T-helper 2 cell treated with Interferon-gamma antibody and Interleukin-4, amounts not matched to agents 5 μg/mL and 100 μg/mL, for 36 hours (primary cell): ENCODE measurements around the gene VPS39.

ENCODE experiments used
- DNase-seq: peaks from one replicate; pipeline ENCODE4 v3.0.0; 2021; ENCODE audit warnings: low spot score
- H3K27ac Mint-ChIP-seq: one replicate; pipeline ENCODE4 v1.8.0; 2021; ENCODE audit warnings: mild to moderate bottlenecking, mixed read lengths
- H3K27me3 Mint-ChIP-seq: one replicate; pipeline ENCODE4 v1.8.0; 2021; ENCODE audit warnings: low read depth, mixed read lengths
- H3K36me3 Mint-ChIP-seq: one replicate; pipeline ENCODE4 v1.8.0; 2021; ENCODE audit warnings: low read depth, mixed read lengths
- H3K4me1 Mint-ChIP-seq: one replicate; pipeline ENCODE4 v1.8.0; 2021; ENCODE audit warnings: low read depth, mixed read lengths
- H3K4me3 Mint-ChIP-seq: one replicate; pipeline ENCODE4 v1.8.0; 2022; ENCODE audit warnings: mild to moderate bottlenecking, moderate library complexity, mixed read lengths
- H3K9me3 Mint-ChIP-seq: one replicate; pipeline ENCODE4 v1.8.0; 2021; ENCODE audit warnings: mixed read lengths

Gene VPS39

DNA sequence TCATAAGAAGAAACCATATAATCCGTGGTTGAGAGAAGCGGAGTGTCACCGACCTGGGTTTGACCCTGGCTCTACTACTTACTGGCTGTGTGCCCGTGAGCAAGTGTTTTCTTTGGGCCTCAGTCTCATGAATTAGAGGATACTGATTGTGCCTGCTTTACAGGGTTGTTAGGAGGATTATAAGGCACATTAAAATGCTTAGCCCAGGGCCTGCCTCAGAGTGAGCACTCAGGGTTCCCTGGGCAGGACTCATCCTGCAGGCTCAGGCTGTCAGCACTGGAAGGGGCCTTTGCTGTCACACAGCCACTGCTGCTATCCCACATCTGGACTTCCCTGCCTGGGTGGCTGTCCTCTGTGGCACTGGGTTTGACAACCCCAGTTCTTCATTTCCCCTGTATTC lies 56.4 kb downstream of the VPS39 start:
- Mint-ChIP-seq H3K4me3 (no peak overlapping the region), H3K27ac (no peak overlapping the region), H3K27me3 (no peaks in the 10 kb centered on the region), H3K4me1 (no peaks in the 10 kb centered on the region), H3K9me3 (no peaks in the 10 kb centered on the region), H3K36me3 (no peaks in the 10 kb centered on the region)
- no peak for DNase-seq

DNA sequence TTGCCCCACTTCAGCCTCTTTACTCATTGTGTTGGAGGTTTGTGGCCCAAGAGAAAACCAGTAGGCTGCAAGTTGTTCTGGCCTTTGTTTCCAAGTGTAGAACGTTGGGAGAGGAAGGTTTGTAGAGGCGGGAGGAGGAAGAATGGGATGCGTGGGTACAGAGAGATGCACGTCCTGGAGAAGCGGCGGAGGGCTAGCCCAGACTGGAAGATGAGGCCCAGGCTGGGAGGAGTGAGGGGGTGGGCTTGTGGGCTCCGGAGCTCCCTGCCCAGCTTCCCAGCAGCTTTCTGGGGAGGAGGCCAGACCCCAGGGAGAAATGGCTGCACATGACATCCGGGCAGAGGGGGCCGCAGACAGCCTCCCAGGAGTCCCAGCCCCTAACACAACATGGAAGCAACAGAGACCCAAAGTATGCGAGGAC lies 57.0 kb downstream of the VPS39 start:
- no peak for DNase-seq
- Mint-ChIP-seq H3K4me1 (no peaks in the 10 kb centered on the region), H3K9me3 (no peaks in the 10 kb centered on the region), H3K27ac (no peak overlapping the region), H3K36me3 (no peaks in the 10 kb centered on the region), H3K27me3 (no peaks in the 10 kb centered on the region), H3K4me3 (no peak overlapping the region)

DNA sequence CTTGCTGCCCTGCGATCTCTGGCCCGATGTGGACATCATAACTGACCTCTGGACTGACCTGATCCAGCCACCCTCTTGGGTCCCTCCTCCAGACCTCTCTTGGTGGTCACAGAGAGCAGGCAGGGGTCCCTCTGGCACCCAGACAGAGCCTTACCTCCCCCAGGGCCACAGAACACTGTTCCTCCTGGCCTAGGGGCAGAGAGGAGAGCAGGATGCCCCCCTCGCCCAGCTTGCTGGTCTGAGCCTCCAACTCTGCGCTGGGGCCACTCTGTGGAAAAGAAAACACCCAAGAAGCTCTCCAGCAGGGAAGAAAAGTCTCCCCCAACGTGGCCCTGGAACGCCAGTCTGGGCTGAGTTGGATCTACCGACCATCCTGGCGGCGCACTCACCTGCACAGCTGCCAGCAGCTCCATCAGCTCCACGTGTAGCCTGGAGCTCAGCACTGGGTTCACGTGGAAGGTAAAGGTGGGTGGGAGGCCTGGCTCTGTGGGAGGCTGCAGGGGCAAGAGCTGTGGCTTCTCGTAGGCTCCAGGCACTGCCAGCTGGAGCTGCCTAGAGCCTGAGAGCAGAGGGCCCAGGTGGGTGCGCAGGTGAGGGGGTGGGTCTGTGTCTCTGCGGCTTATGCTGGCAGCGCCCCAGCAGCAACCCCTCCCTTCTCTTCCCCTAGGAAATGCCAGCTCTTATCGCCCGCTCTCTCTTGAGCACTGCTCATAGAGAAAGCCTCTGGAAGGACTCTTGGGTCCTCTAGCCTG lies 57.7 kb downstream of the VPS39 start:
- DNase-seq = no peak
- Mint-ChIP-seq H3K36me3 (no peaks in the 10 kb centered on the region), H3K27me3 (no peaks in the 10 kb centered on the region), H3K27ac (no peak overlapping the region), H3K9me3 (no peaks in the 10 kb centered on the region), H3K4me3 (no peak overlapping the region), H3K4me1 (no peaks in the 10 kb centered on the region)

DNA sequence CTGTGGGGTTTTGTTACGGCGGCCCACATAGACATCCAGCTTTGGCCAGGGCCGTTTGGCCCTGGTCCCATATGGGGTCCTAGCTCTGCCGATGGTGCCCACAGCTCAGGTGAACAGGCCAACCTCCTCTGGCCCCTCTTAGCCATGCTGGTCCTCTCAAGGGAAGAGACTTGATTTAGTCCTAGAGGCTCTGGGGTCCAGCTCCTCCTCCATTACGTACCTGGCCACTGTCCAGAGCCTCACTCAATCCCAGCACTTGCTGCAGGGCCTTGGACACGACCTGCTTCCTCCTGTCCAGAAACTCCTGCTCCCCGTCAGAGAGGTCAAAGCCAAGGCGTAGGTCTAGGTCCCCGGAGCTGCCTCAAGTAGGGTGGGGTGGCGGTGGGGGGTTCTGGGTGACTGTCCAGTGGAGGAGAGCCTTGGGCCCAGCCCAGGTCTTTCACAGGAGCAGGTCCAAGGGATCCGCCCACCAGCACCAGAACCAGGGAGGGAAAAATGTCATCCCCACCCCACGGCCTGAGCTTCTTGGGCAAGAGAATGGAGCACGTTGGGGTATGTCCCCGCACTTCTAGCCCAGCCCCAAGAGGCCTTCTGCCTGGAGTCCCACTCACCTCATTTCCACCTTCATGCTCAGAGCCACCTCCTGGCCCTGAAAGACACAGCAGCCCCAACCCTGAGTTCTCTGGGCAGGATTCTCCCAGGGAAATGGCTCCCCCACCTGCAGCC lies 58.4 kb downstream of the VPS39 start:
- no peaks in the 10 kb centered on the region for H3K9me3 Mint-ChIP-seq
- no peak overlapping the region for H3K27ac Mint-ChIP-seq
- no peaks in the 10 kb centered on the region for H3K36me3 Mint-ChIP-seq
- DNase-seq = no peak
- H3K4me1 Mint-ChIP-seq = no peaks in the 10 kb centered on the region
- H3K27me3 Mint-ChIP-seq = no peaks in the 10 kb centered on the region
- no peak overlapping the region for H3K4me3 Mint-ChIP-seq

DNA sequence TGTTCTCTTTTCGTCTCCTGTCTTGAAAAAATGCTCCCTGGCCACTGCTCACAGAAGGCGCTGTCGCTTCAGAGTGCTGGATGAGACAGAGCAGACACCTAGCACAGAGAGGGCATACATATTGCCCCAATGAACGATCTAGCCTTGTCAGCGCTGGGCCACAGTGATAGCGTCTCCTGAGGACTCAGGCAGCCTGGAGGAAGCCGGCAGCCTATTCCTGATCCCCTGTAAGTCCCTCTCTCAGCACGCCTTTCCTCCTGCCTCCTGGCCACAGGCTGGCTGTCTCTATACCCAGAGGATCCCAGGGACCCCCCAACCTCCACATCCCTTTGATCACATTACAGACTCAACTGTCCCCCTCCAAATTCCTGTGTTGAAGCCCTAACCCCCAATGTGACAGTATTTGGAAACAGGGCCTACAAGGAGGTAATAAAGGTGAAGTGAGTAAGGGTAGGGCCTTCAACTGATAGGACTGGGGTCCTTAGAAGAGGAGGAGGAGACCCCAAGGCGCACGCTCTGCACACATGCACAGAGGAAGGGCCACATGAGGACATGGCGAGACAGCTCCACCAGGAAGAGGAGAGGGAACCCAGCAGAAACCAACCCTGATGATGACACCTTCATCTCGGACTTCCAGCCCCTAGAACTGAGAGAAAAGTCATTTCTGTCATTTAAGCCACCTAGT lies 59.2 kb downstream of the VPS39 start:
- H3K9me3 Mint-ChIP-seq = no peaks in the 10 kb centered on the region
- no peak for DNase-seq

DNA sequence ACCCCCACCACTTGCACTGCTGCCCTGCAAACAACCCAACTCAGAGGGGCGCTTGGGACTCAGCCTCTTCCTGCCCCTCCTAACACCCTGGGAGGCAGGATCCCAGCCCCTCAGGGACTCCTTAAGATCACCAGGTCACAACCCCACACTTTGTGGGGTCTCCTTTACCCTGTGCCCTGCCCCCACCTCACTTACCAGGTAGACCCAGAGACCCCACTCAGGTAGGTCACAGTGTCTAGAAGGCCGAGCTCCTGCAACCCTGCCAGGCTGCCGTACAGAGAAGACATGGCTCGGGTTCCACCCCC lies 60.7 kb downstream of the VPS39 start:
- Mint-ChIP-seq H3K36me3 (no peaks in the 10 kb centered on the region), H3K4me1 (no peaks in the 10 kb centered on the region), H3K4me3 (no peak overlapping the region), H3K27me3 (no peaks in the 10 kb centered on the region), H3K27ac (no peak overlapping the region), H3K9me3 (no peaks in the 10 kb centered on the region)
- no peak for DNase-seq

More for the DNA sequence above, 59.2 kb downstream of the VPS39 start:
- H3K27ac Mint-ChIP-seq = no peak overlapping the region
- no peaks in the 10 kb centered on the region for H3K36me3 Mint-ChIP-seq
- H3K4me3 Mint-ChIP-seq = no peak overlapping the region
- no peaks in the 10 kb centered on the region for H3K27me3 Mint-ChIP-seq
- no peaks in the 10 kb centered on the region for H3K4me1 Mint-ChIP-seq

DNA sequence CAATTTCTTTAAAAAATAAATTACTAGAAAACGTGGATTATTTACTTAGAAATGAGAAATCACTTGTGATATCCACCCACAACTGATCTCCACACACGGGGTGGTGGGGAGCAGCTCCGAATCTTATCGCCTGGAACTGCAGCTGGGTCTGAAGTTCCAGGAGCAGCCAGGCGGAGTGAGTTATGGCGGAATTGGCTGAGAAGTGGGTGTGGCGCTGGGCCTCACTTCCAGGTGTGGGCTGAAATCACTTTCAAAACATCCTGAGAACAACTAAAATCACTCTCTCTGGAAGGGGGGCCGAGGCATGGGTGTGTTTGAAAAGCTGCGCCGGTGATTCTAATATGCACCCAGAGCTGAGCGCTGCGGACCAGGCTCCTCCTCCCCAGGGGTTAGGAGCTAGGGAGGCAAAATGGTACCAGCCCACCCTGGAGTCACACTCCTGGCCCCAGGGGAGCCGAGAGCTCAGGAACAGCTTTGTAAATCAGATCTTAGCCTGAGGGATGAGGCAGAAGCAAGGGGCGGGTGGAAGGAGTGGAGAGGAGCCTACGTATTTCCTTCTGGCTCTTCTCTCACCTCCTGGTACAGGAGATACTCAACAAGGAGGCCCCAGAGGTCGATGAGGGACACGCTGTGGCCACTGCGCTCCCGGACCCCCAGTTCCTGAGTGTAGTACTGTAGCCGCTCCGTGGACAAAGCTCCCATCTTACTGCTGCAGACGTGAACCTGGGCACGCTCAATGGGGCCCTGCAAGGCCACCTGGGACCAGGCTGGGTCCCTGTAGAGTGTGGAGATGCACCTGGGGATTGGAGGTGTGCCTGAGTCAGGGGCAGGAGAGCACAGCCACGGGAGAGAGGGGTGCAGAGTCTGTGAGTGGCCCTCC lies 61.3 kb downstream of the VPS39 start:
- Mint-ChIP-seq H3K9me3 (no peaks in the 10 kb centered on the region), H3K4me1 (no peaks in the 10 kb centered on the region), H3K27me3 (no peaks in the 10 kb centered on the region), H3K4me3 (no peak overlapping the region), H3K36me3 (no peaks in the 10 kb centered on the region), H3K27ac (no peak overlapping the region)
- DNase-seq = no peak

DNA sequence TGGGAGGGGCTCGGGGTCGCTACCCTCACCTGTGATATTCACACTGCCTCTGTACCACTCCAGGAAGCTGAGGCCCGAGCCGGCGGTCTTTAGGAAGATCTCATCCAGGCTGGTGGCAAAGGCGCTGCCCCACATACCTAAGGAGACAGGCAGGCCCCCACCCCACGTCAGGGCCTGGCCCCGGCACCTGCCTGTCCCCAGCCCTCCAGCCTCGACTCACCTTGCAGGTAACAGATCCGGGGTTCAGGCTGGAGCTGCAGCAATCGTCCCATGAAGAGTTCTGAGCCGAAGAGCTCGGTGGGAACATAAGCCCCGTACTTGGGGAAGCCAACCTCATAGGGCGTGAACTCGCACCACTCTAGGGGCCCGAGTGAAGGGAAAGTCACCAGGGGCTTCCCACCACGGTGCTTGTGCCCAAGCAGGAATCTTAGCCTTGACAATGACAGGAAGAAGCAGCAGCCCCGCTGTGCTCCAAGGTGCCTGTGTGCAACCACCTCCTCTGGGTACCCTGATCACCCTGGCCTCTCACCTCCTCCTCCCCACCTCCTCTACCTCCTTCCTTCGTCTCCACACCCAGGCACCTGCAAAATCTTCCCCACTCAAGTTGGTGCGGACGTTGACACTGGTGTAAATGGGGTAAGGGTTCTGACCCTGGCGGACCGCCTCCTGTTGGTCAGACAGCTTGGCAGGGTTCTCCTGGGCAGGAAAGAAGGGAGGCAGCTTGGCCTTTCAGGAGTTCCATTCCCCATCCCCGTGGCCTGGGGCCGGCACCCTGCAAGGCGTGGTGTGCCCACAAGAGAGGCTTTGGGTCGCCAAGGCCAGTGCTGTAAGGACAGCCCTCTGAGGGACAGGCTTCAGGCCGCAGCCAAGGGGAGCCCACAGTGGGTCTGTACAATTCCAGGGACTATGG lies 62.3 kb downstream of the VPS39 start:
- no peaks in the 10 kb centered on the region for H3K4me1 Mint-ChIP-seq
- H3K9me3 Mint-ChIP-seq = no peaks in the 10 kb centered on the region
- no peak overlapping the region for H3K4me3 Mint-ChIP-seq
- no peaks in the 10 kb centered on the region for H3K36me3 Mint-ChIP-seq
- no peak for DNase-seq
- H3K27ac Mint-ChIP-seq = no peak overlapping the region
- no peaks in the 10 kb centered on the region for H3K27me3 Mint-ChIP-seq

DNA sequence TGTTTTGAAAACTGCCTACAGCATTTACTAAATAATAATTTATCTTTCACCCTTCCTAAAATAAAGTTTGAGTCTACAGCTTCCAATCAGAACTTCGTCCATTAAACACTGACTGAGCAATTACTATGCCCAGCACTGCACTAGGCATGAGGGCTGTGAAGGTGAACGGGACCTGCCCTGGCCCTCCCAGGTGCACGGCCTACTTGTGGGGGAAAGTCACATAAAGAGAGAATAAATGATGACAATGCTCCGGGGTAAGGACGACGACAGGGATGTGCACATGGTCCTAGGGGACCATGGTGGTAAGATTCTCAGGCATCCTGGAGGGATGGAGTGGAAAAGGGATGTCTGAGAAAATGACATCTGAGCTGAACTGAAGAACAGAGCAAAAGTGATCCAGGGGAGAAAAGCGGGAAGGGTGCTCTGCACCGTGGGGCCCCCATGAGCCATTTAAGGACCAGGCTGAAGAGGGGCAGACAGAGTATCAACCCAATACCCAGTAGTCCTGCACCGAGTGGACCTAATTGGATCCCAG lies 63.2 kb downstream of the VPS39 start:
- H3K4me3 Mint-ChIP-seq = no peak overlapping the region
- H3K9me3 Mint-ChIP-seq = no peaks in the 10 kb centered on the region
- no peaks in the 10 kb centered on the region for H3K36me3 Mint-ChIP-seq
- no peaks in the 10 kb centered on the region for H3K4me1 Mint-ChIP-seq
- DNase-seq = no peak
- no peak overlapping the region for H3K27ac Mint-ChIP-seq
- no peaks in the 10 kb centered on the region for H3K27me3 Mint-ChIP-seq

DNA sequence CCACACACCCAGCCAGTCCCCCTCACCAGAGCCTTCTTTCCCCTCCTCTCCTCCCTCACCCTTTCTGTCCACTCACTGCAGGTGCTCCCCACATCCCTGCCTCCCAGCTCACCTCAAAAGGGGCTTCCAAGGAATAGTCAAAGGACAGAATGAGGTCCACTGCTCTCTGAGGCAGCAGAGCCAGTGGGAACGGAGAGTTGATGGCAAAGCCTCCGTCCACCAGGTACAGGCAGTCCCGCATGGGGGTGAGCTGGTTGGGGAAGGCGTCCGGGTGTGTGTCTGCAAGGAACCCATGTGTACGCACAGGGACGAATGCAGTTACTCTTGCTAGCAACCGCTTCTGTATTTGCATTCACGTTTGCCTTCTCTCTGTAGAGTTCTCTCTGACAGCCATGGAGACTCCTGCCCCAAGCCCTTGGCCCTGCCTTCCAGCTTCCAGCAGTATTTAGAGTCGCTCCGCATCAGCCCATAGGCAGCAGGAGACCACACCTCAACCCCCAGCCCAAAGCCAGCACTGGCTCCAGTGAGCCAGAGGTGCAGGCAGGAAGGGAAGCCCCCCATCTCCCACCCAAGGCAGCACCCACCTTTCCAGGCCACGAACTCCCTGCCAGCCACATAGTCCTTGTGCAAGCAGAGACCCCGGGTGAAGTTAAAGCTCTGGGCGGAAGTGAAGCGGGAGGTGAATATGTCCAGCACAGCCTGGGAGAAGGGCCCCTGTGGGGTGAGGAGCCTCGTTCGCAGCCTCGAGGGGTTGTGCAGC lies 64.1 kb downstream of the VPS39 start:
- Mint-ChIP-seq H3K36me3 (no peaks in the 10 kb centered on the region), H3K27ac (no peak overlapping the region), H3K4me3 (no peak overlapping the region), H3K4me1 (no peaks in the 10 kb centered on the region), H3K9me3 (no peaks in the 10 kb centered on the region), H3K27me3 (no peaks in the 10 kb centered on the region)
- no peak for DNase-seq

DNA sequence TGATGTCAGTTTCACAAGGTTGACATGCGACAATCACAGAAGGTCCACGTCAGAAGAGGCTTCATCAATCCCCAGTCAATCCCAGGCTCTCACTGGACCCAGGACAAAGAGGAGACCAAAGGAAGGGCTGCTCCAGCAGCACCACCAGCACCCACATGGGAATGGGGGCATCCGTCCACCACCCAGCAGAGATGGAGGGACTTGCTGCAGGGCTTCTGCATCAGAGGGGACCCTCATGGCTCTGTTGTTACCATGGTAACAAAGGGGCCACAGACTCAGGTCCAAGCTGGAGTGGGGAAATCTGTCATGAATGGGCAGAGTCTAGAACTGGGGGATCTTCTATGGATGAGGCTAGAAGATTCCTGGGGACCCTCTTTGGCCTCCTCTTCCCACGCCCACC lies 64.7 kb downstream of the VPS39 start:
- Mint-ChIP-seq H3K9me3 (no peaks in the 10 kb centered on the region), H3K4me3 (no peak overlapping the region), H3K27ac (no peak overlapping the region), H3K27me3 (no peaks in the 10 kb centered on the region), H3K4me1 (no peaks in the 10 kb centered on the region), H3K36me3 (no peaks in the 10 kb centered on the region)
- no peak for DNase-seq

DNA sequence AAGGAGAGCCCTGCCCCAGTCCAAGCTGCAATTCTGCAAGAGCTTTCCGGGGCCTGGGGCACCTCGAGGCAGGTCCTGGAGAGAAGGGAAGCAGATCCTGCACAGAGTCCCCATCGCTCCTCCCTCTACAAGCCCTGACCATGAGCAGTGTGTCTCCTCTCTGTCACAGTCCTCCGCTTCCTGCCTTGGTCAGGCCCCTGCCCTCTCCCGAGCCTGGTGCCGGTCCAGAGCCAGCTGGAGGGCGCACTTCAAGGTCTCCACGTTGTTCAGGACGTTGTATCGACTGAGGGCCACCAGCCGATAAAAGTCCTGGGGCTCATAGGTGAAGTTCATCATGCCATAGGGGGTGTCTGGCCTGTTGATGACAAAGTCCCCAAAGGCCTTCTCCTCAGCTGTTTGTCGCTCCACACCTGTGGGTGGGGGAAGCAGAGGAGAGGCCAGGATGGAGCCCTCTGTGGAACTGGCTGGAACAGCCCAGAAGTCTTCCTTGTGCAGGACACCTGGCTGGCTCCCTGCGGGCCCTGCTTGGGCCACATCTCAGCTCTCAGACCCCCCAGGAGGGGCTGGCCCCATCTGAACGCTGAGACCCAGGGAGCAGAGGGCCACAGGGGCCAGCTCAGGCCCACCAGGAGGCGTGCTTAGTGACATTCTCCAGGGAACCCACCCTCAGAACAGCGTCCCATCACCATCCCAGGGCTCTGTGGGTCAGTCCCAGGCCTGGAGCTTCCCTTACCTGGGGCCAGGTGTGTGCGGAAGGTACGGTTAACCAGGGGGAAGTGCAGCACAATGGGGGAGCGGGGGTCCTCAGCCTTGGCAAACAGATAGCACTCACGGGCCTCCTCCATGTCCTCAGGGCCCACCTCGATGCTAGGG lies 66.1 kb downstream of the VPS39 start:
- no peak overlapping the region for H3K4me3 Mint-ChIP-seq
- H3K27me3 Mint-ChIP-seq = no peaks in the 10 kb centered on the region
- no peak for DNase-seq
- H3K9me3 Mint-ChIP-seq = no peaks in the 10 kb centered on the region
- no peaks in the 10 kb centered on the region for H3K36me3 Mint-ChIP-seq
- no peaks in the 10 kb centered on the region for H3K4me1 Mint-ChIP-seq
- no peak overlapping the region for H3K27ac Mint-ChIP-seq
